NCI-H1436 (cell line): ENCODE measurements around the gene HS3ST5.
"Not testable (repeated sequence)": the region's sequence is repeated elsewhere in the genome, so short reads cannot be mapped to it uniquely, and the experiment has no call there.

Source experiments
- DNase-seq: peaks from one replicate; lab custom pipeline; 2025; lab: John Stamatoyannopoulos, UW

The HS3ST5 gene

GRCh38 chr6:114044566-114044965 lies 298.3 kb downstream of the HS3ST5 start:
- DNase-seq: not testable (repeated sequence)

- DNase-seq: no peak
Observed at GRCh38 chr6:114042267-114043016, 300.4 kb downstream of the HS3ST5 start.

- no peak for DNase-seq
Observed at GRCh38 chr6:114040871-114041270, 302.0 kb downstream of the HS3ST5 start.

GRCh38 chr6:114039841-114040240 lies 303.0 kb downstream of the HS3ST5 start:
- no peak for DNase-seq

GRCh38 chr6:114033606-114034005 lies 309.2 kb downstream of the HS3ST5 start:
- DNase-seq: no peak

- no peak for DNase-seq
Observed at GRCh38 chr6:114032721-114033120, 310.1 kb downstream of the HS3ST5 start.

- no peak for DNase-seq
Observed at GRCh38 chr6:114030767-114031166, 312.1 kb downstream of the HS3ST5 start.

- no peak for DNase-seq
Observed at GRCh38 chr6:114024746-114025145, 318.1 kb downstream of the HS3ST5 start.

GRCh38 chr6:114020196-114020595 lies 322.6 kb downstream of the HS3ST5 start:
- DNase-seq: no peak

- not testable (repeated sequence) for DNase-seq
Observed at GRCh38 chr6:114017146-114017545, 325.7 kb downstream of the HS3ST5 start.

- not testable (repeated sequence) for DNase-seq
Observed at GRCh38 chr6:114014106-114014505, 328.7 kb downstream of the HS3ST5 start.

GRCh38 chr6:114011486-114011885 lies 331.3 kb downstream of the HS3ST5 start:
- DNase-seq: not testable (repeated sequence)

GRCh38 chr6:114010540-114010939 lies 332.3 kb downstream of the HS3ST5 start:
- DNase-seq: no peak

GRCh38 chr6:114009192-114009591 lies 333.6 kb downstream of the HS3ST5 start:
- no peak for DNase-seq

GRCh38 chr6:114008331-114008730 lies 334.5 kb downstream of the HS3ST5 start:
- DNase-seq: no peak

GRCh38 chr6:114007516-114007915 lies 335.3 kb downstream of the HS3ST5 start:
- DNase-seq: no peak
